Posterior cingulate gyrus (tissue), 11 donors: ENCODE data around the gene DEFB129.
"Not testable (repeated sequence)": the region's sequence is repeated elsewhere in the genome, so short reads cannot be mapped to it uniquely, and the experiment has no call there.

Experiments
- DNase-seq, 10 donors: peaks; one replicate each; pipeline versions ENCODE4 v3.0.0 to v3.0.0-alpha.2; 2020 to 2021; ENCODE audit warnings: mixed read lengths in 3 of 10
- intact Hi-C: fragments of 100-400 bp; cut with DNase I; formaldehyde crosslinking; loops from one replicate; pipeline ENCODE4 v1.15.1; 2023

DEFB129 gene, protein sequence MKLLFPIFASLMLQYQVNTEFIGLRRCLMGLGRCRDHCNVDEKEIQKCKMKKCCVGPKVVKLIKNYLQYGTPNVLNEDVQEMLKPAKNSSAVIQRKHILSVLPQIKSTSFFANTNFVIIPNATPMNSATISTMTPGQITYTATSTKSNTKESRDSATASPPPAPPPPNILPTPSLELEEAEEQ

DNA sequence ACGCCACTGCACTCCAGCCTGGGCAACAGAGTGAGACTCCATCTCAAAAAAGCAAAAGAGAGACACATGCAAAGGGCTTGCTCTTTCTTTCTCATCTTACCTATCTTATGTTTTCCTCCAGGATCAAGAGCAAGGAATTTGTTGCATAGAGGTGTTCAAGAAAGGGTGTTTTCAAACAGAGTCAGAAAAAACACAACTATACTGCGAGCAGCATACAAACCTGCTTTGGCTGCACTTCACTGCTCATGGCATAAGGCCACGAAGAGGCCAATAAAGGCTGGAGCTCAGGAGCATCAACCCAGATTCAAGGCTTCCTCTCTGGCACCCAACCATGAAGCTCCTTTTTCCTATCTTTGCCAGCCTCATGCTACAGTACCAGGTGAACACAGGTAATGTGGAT, at the start of gene DEFB129:
Gene DEFB129 (plus strand): TSS at position 301 of the 400 bp plus-strand sequence. CDS start 31 bp downstream, at position 332.
- no peak for DNase-seq
- intact Hi-C loops: no loop called here

DNA sequence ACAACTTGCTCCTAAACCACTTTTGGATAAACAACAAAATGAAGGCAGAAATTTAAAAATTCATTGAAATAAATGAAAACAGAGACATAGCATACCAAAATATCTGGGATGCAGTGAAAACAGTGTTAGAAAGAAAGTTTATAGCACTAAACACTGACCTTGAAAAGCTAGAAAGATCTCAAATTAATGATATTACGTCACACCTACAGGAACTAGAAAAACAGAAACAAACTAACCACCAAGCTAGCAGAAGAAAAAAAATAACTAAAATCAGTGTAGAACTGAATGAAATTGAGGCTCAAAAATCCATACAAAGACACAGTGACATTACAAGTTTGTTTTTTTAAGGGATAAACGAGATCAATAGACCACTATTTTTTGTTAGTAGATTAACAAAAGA, 42.8 kb upstream of the DEFB129 start:
- intact Hi-C loops: no loop called here
- no peak for DNase-seq

DNA sequence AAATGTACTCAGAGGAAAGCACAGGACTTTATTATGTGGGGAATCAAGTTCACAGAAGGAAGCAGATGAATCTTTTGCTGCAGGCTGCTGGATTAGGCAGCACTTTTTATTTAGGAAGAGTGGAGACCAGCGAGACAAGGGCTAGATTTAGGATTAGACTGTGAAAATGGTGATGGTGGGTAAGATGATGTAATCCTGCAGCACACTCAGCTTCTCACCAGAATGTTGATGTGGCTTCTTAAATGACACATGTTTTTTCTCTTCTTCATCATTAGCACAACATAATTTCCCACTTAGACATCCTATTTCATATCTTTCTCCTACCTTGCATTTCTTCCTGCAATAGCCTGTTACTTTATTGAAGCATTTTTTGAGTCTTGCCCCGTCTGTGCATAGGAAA, 39.3 kb upstream of the DEFB129 start:
- intact Hi-C loops: no loop called here

DNA sequence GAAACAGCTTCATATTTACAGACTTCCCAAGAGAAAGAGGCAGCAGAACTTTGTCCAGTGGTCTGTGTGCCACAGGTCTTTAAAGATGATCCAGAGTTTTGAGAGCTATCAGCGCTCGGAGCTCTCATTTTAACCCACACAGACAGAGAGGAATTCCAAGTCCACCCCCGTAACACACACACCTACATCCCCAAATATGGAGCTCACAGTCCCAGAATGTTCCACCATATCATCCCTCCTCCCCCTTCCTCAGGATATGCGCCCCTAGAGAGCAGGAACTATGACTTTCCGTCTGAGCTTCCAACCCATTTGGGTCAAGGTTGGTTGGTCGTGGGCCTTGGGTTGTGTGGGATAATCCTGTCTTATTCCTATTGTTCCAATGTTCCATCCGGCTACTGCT, 37.4 kb upstream of the DEFB129 start, which contains the start of gene DEFB128:
Gene DEFB128 (minus strand): TSS at position 101 of the 400 bp plus-strand sequence. CDS start 88 bp downstream, at position 13.
- no peak for DNase-seq
- intact Hi-C loops: no loop called here

More for the DNA sequence above, 39.3 kb upstream of the DEFB129 start:
- DNase-seq: no peak

DNA sequence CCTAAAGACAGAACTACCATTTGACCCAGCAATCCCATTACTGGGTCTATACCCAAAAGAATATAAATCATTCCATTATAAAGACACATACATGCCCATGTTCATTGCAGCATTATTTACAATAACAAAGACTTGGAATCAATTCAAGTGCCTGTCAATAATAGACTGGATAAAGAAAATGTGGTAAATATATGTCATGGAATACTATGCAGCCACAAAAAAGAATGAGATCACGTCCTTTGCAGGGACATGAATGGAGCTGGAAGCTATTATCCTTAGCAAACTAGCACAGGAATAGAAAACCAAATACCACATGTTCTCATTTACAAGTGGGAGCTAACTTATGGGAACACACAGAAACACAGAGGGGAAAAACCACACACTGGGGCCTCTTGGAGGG, 28.8 kb upstream of the DEFB129 start:
- DNase-seq: no peak
- intact Hi-C loops: no loop called here

DNA sequence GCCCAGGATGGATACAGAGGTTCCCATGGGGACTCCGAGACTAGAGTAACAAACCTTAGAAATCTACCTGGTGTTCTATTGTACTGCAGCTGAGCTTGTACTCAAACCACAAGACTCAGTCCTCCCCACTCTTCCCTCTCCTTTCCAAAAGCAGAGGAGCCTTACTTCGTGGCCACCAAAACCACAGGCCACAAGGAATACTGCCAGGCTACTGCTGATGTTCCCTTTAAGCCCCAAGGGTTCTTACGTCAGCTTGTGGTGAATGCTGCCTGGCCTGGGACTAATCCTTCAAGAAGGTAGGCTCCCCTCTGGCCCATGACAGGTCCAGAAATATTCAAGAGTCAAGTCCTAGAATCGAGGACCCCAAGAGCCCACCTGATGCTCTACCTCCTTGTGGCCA, 27.1 kb upstream of the DEFB129 start:
- intact Hi-C loops: no loop called here
- no peak for DNase-seq

DNA sequence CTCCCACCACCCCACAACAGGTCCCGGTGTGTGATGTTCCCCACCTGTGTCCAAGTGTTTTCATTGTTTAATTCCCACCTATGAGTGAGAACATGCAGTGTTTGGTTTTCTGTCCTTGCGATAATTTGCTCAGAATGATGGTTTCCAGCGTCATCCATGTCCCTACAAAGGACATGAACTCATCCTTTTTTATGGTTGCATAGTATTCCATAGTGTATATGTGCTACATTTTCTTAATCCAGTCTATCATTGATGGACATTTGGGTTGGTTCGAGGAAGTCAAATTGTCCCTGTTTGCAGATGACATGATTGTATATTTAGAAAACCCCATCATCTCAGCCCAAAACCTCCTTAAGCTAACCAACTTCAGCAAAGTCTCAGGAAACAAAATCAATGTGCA, 23.4 kb upstream of the DEFB129 start:
- intact Hi-C loops, DNase-seq: not testable (repeated sequence)

DNA sequence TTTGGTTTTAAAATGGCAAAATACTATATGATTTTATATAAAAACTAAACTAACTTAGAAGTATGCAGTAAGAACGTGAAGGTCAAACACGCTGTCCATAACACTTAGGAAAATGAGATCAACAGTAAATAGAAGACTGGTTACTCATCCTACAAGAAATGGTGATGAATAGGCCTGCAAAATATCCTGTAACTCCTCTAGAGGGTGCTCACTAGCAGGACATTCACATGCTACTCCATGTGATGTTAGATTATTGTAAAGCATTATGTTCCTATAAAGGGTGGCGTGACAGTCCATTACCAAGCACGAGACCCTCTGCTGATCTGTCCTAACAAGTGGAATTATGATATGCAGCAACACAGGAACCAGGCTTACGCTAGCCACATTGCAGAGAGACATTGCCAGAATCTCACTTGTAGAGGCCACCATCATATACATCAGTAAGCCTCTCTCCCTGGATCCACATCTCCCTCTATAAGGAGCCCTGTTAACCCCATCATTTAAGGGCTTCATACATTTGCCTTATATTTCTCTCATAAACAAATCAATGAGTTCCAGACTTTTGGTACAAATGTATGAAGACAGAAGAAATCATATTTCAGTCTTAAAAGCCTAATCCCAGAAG, 18.0 kb upstream of the DEFB129 start:
- DNase-seq: no peak
- intact Hi-C loops: loop anchor here (1.0 to 2.0 kb wide), 2 partner anchors 58 to 121 kb away; no protein-coding TSS in a partner anchor

DNA sequence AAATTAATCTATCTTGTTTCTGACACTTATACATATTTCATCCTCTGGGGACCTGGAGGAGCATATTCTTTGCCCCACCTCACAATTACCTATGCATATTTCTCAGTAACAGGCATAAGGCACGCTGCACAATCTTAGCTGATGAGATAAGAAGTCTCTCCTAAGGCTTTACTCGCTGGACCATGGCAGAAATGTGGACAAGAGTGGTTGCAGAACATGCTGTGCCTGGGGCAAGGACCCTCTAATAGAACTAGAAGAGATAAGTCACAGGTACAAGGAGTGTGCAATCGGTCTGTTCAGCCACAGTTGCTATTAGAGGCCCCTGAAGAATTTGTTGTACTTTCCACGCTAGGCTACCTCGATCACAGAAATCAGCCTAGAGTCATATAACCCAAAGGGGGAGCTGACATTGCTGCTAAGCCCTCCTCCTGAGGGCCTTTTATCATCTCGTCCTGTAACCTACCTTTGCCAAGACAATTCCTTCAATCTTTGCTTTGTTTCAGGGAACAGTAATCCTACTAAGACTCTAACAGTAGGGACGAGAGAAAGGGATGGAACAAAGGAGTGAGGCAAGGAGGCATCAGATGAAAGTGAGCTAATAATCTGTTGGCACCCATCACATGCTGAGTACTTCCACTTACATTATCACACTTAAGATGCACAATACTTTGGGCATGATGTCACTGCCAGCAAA, 16.1 kb upstream of the DEFB129 start:
- no peak for DNase-seq
- intact Hi-C loops: no loop called here

DNA sequence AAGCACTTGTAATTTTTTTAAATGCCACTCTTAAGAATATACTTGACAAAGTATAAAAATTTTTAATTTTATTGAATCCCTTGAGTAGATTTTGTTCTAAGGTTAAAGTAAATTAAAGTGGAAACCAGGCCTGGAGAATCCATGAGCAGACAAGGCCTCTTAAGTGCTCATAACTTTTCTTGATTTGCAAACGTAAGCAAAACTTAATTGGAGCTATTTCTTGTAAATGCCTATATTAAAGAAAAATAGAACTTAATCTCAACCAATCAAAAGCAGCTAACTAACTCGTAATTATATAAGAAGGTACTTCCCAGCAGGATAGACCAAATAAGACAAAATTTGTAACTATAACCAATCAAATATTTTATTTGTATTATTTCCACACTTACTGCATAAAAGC, 12.7 kb upstream of the DEFB129 start:
- intact Hi-C loops: no loop called here
- no peak for DNase-seq

DNA sequence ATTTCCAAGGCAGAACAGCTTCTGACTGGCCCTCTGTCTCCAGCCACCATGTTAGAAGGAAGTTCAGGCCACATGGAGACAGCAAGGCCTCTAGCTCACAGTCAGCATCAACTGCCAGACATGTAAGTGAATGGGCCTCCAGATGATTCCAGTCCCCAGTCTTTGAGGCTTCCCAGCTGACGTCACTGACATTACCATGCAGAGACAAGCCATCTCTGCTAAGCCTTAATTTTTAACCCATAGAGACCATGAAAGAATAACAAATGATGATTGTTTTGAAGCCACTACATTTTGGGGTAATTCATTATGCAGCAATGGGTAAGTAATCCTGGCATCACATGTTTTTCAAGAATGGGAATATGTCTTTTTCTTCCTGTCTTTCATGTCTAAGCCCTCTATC, 11.3 kb upstream of the DEFB129 start:
- intact Hi-C loops: no loop called here
- no peak for DNase-seq

DNA sequence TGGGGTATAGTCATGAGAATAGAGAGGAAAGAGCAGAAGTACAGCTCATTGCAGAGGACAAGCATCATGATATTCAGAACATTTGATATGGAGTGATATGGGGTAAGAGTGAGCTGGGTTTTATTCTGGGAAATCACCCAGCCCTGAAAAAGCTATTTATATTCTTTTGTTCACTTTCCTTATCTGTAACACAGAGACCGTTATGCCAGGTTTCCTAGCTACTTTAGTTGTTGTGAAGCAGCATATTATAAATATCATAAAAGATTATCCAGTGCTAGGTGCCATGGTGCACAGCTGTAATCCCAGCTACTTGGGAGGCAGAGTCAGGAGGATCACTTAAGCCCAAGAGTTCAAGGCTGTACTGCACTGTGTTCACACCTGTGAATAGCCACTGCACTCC, 9.8 kb upstream of the DEFB129 start:
- DNase-seq: no peak
- intact Hi-C loops: no loop called here

DNA sequence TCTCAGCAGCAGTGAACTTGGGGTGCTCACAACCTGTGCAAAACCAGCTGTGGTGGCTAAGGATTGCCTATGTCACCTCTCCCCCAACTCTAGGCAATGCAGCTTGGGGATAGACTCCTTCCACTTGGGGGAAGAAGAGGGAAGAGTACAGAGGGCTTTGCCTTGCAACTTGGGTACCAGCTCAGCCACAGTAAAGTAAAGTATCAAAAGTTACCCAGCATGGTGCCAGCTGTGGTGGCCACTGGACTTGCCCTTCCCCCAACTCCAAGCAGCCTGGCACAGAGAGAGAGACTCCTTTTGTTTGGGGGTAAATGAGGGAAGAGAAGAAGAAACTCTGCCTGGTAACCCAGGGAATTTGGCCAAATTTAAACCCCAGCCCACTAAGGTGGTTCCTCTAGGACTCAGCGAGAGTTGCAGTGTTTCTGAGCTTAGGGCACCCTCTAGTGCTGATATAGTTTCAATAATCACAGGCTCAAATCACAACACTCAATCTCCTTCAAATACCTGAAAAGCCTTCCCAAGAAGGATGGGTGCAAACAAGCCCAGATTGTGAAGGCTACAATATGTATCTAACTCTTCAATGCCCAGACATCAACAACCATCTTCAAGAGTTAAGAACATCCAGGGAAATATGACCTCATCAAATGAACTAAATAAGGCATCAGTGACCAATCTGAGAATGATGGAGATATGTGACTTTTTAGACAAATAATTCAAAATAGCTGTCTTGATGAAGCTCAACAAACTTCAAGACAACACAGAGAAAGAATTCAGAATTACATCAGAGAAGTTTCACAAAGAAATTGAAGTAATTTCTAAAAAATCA, 7.6 kb upstream of the DEFB129 start:
- DNase-seq: no peak
- intact Hi-C loops: no loop called here

DNA sequence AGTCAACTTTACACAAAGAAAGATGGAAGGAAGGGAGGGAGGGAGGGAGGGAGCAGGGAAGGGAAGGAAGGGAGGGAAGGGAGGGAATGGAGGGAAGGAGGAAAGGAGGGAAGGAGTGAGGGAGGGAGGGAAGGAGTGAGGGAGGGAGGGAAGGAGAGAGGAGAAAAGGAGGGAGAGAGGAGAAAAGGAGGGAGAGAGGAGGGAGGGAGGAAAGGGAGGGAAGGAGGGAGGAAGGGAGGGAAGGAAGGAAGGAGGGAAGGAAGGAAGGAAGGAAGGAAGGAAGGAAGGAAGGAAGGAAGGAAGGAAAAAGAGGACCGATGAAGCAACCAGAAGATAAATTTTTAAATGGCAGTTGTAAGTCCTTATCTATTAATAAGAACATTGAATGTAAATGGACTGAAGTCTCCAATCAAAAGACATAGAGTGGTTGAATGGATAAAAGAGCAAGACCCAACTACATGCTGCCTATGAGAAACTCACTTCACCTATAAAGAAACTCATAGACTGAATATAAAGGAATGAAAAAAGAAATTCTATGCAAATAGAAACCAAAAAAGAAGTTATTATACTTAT, 5.7 kb upstream of the DEFB129 start:
- intact Hi-C loops: no loop called here
- DNase-seq: no peak

DNA sequence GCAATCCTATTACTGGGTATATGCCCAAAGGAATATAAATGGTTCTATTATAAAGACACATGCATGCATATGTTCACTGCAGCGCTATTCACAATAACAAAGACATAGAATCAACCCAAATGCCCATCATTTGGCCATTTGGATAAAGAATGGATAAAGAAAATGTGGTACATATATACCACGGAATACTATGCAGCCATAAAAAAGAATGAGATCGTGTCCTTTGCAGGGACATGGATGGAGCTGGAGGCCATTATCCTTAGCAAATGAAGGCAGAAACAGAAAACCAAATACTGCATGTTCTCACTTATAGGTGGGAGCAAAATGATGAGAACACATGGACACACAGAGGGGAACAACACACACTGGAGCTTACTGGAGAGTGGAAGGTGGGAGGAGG, 1.2 kb upstream of the DEFB129 start:
- DNase-seq, intact Hi-C loops: not testable (repeated sequence)

DNA sequence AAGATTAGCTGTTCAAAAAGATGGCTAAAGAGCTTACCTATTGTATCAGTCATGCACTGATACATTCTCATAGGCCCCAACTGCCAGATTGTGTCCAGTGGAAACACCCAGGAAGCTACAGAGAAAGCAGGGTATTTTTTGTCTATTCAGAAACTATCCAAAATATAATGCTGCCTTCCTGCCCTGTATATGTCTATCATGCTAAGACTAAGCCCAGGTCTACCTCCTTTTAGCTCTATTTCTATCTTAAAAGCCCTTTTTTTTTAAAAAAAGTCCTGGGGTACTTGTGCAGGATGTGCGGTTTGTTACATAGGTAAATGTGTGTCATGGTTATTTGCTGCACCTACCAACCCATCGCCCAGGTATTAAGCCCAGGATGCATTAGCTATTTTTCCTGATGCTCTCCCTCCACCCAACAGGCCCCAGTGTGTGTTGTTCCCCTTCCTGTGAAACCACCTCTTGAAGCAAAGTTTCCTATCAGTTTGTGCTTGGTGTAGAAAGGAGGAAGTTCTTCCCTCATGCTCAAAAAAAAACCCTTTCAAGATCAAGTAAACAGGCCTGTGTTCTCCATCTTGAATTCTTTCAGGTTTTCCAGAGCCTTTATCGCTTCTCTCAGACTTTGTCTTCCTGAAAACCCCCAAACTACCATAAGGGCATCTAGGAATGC, 514 bp downstream of the DEFB129 start:
- no peak for DNase-seq
- intact Hi-C loops: no loop called here

DNA sequence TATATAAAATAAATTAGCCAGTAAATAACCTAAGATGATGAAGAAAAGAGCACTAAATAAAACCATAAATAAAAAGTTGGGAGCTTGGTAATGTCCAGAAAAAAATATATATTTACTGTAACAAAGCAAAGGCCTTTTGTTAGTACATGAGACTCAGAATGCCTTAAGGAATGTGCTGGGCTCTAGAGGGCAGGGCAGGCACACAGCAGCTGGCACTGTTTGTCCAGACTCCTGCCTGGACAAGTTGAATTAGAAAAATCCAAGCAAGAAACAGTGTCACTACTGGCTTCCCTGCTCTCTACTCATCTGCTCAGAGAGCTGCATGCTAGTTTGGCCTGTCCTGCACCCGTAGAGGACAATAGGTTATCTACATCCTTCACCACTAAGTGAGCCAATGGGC, 8.8 kb downstream of the DEFB129 start:
- peak in 1 of 10 donors; percentile 8 for DNase-seq
- intact Hi-C loops: no loop called here

DNA sequence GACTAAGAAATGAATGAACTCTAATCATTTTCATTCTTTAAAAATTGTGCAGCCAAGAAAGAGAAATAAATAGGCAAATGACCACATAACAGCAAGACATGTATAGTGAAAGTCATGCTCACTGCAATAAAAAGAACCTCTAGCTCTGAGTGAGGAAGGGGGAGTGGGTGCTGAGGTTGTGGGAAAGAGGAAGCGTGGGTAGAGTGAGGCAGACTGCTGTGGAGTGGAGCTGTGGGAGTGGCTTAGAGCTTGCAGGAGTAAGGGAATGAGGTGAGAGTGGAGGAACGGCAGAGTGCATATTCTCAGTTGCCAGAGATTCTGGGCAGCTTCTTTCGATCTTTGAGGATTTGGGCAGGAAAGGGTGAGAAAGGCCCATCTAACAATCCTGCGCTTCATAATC, 10.4 kb downstream of the DEFB129 start:
- peak in 1 of 10 donors; percentile 5 for DNase-seq
- intact Hi-C loops: no loop called here

DNA sequence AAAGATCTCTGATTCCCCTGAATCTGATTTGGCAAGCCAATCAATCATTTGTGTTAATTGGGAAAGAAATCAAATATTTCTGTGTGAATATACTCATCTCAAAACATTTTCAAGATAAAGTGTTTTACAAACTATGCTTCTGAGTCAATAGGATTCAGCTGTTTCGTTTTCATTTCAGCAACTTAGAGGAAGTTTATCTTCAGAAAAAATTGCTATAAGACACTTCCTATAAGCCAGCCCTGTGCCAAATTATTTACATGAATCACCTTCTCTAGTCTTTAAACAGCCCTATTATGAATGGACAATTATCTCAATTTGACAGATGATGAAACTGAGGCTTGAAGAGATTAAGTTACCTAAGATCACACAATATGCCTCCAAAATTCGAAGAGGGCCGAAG, 10.9 kb downstream of the DEFB129 start:
- intact Hi-C loops: no loop called here
- no peak for DNase-seq

DNA sequence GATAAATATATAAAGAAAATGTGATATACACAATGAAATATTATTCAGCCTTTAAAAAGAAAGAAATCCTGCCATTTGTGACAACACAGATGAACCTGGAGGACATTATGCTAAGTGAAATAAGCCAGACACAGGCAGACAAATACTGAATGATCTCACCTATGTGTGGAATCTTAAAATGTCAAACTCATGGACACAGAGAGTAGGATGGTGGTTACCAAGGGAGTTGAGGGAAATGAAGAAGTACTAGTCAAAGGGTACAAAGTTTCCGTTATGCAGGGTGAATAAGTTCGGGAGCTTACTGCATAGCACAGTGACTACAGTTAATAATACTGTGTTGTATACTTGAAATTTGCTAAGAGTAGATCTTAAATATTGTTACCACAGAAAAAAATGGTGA, 15.8 kb downstream of the DEFB129 start:
- intact Hi-C loops: no loop called here
- DNase-seq: no peak
